Glutamatergic neuron (in vitro differentiated cells): ENCODE measurements around the gene EPB41L5. TPM values are rescaled to one million over a fixed set of nuclear protein-coding genes. Genes with fewer than 3 reads are reported as not detected.
A peak's percentile ranks its signal among the peaks of the same experiment; 100 is the strongest.

Experiments
- DNase-seq: peaks from one replicate; pipeline ENCODE4 v3.0.0; 2022
- H3K27ac Mint-ChIP-seq: one replicate; pipeline ENCODE4 v1.8.0; 2020; ENCODE audit warnings: mild to moderate bottlenecking, mixed read lengths, inconsistent platforms; ENCODE audit not compliant: unreplicated experiment
- H3K27me3 Mint-ChIP-seq: one replicate; pipeline ENCODE4 v1.8.0; 2020; ENCODE audit warnings: mild to moderate bottlenecking, moderate library complexity, mixed read lengths, inconsistent platforms; ENCODE audit not compliant: unreplicated experiment
- H3K36me3 Mint-ChIP-seq: one replicate; pipeline ENCODE4 v1.8.0; 2020; ENCODE audit warnings: mild to moderate bottlenecking, mixed read lengths, inconsistent platforms; ENCODE audit not compliant: unreplicated experiment
- H3K4me1 Mint-ChIP-seq: one replicate; pipeline ENCODE4 v1.8.0; 2020; ENCODE audit warnings: mild to moderate bottlenecking, low read depth, mixed read lengths, inconsistent platforms; ENCODE audit not compliant: unreplicated experiment
- H3K4me3 Mint-ChIP-seq: one replicate; pipeline ENCODE4 v1.8.0; 2020; ENCODE audit warnings: mild to moderate bottlenecking, mixed read lengths, inconsistent platforms; ENCODE audit not compliant: unreplicated experiment
- H3K9me3 Mint-ChIP-seq: one replicate; pipeline ENCODE4 v1.8.0; 2020; ENCODE audit warnings: mild to moderate bottlenecking, moderate library complexity, mixed read lengths, inconsistent platforms; ENCODE audit not compliant: unreplicated experiment
- total RNA-seq: library from RNA; stranded (reverse); fragmentation: NEBNext Ultra II Directional; extraction: Animal tissue kit (Norgen Biotek cat#: 25700); gene quantifications from one replicate; pipeline ENCODE4 v1.2.1, GENCODE V29; 2021; ENCODE audit not compliant: unreplicated experiment
- TF ChIP-seq, protein P1 (sequence below): fragments of 200-600 bp; sonication (generic); IDR thresholded peaks from one replicate; pipeline ENCODE4 v1.5.0; 2021; ENCODE audit not compliant: partially characterized antibody, unreplicated experiment

The EPB41L5 gene
- total RNA-seq, 1 donor from 2014 or later, result 71.7 TPM

DNA sequence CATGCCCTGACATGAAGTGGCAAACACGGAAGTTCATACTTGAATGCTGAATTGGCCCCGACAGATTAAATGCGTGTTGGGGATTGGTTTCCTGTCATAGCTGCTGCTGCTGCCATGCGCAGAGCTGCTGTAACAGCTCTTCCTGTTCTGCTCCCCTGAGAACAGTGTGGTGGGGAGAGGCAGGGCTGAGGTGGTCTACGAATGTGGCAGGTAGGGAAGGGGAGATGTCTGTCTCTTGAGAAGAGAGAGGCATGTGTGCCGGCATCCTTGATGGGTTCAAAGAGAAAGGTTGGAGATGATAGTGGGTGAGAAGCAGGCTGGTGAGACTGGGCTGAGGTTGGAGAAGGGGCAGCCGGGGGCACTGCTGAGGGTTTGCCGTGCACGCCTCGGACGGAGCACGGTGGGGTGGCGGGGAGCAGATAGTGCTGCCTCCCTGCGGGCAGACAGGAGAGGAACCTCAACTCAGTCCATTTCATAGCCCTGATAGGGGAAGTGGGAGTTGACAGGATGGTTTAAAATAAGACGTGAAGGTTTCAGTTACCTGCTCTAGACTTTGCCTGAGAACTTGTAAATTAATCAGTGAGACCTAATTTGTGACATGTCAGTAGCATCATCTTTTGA lies 164.2 kb downstream of the EPB41L5 start:
- no peak overlapping the region for H3K4me3 Mint-ChIP-seq
- peaks cover 3% of the 10 kb centered on the region for H3K4me1 Mint-ChIP-seq
- no peak for DNase-seq
- no peaks in the 10 kb centered on the region for H3K27me3 Mint-ChIP-seq
- peak overlapping the region; percentile 6 for H3K27ac Mint-ChIP-seq
- no peaks in the 10 kb centered on the region for H3K36me3 Mint-ChIP-seq
- H3K9me3 Mint-ChIP-seq, result no peaks in the 10 kb centered on the region
- TF ChIP-seq, protein P1, sequence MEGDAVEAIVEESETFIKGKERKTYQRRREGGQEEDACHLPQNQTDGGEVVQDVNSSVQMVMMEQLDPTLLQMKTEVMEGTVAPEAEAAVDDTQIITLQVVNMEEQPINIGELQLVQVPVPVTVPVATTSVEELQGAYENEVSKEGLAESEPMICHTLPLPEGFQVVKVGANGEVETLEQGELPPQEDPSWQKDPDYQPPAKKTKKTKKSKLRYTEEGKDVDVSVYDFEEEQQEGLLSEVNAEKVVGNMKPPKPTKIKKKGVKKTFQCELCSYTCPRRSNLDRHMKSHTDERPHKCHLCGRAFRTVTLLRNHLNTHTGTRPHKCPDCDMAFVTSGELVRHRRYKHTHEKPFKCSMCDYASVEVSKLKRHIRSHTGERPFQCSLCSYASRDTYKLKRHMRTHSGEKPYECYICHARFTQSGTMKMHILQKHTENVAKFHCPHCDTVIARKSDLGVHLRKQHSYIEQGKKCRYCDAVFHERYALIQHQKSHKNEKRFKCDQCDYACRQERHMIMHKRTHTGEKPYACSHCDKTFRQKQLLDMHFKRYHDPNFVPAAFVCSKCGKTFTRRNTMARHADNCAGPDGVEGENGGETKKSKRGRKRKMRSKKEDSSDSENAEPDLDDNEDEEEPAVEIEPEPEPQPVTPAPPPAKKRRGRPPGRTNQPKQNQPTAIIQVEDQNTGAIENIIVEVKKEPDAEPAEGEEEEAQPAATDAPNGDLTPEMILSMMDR, result no peak

DNA sequence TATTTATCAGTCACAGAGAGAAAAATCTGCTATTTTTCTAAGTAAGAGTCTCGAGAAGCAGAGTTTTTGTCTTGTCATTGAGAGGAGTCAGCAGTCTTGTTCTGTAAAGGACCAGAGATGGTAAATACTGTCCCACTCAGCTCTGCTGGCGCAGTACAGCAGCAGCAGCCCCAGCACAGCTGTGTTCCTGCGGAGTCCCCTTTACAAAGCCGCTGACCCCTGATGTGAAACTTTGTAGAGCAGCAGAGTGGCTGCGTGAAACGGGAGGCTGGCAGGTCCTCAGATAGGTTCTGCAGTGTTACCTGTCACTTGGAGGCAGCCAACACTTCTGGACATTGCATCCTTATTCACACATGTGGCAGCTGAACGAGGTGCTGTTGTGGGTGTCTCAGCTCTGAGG lies 165.1 kb downstream of the EPB41L5 start:
- Mint-ChIP-seq H3K27ac (no peak overlapping the region), H3K9me3 (no peaks in the 10 kb centered on the region)

DNA sequence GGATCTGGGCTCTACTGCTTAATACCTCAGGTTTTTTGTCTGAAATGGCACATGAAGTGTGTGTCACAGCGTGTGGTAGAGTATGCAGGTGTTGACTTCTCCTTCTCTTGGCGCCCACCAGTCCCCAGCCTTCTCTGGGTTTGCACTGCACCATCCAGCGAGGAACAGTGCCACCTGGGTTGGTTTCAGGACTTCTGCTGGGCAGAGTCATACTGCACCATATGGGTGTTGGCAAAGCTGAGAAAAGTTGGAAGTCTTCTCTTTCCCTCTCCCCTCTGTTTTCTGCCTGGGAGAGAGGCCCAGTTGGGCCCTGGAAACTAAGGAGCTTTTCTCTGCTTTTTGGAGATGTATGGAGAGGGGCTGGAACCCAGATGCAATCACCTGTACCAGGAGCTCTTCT lies 166.5 kb downstream of the EPB41L5 start:
- Mint-ChIP-seq H3K36me3 (no peaks in the 10 kb centered on the region), H3K27me3 (no peaks in the 10 kb centered on the region), H3K27ac (no peak overlapping the region), H3K4me1 (peaks cover 3% of the 10 kb centered on the region), H3K9me3 (no peaks in the 10 kb centered on the region), H3K4me3 (no peak overlapping the region)
- DNase-seq, result no peak
- TF ChIP-seq, protein P1, result no peak

More for the DNA sequence above, 165.1 kb downstream of the EPB41L5 start:
- TF ChIP-seq, protein P1, result no peak
- Mint-ChIP-seq H3K27me3 (no peaks in the 10 kb centered on the region), H3K4me1 (peaks cover 3% of the 10 kb centered on the region), H3K36me3 (no peaks in the 10 kb centered on the region), H3K4me3 (no peak overlapping the region)
- no peak for DNase-seq

DNA sequence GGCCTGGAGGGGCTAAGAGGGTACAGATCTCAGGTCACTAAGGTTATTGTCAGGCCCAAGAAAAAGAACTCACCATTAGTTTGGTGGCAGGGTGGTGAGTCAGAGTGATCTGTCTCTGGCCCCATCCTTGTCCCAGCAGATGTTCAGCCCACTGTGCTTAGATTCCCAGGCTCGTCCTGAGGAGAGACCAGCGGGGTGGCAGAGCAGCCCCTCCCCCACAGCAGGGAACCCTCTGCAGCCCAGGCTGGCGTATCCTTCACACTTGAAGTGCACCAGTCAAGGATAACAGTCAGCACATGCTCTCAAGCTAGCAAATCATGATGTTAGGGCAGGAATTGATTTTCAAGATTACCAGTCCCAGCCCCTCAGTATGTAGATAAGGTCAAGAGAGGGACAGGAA lies 167.2 kb downstream of the EPB41L5 start:
- H3K4me3 Mint-ChIP-seq, result no peak overlapping the region
- DNase-seq, result no peak
- no peaks in the 10 kb centered on the region for H3K27me3 Mint-ChIP-seq
- TF ChIP-seq, protein P1, result no peak
- no peak overlapping the region for H3K27ac Mint-ChIP-seq
- H3K36me3 Mint-ChIP-seq, result peaks cover 4% of the 10 kb centered on the region
- H3K9me3 Mint-ChIP-seq, result peaks cover under 1% of the 10 kb centered on the region
- no peaks in the 10 kb centered on the region for H3K4me1 Mint-ChIP-seq

DNA sequence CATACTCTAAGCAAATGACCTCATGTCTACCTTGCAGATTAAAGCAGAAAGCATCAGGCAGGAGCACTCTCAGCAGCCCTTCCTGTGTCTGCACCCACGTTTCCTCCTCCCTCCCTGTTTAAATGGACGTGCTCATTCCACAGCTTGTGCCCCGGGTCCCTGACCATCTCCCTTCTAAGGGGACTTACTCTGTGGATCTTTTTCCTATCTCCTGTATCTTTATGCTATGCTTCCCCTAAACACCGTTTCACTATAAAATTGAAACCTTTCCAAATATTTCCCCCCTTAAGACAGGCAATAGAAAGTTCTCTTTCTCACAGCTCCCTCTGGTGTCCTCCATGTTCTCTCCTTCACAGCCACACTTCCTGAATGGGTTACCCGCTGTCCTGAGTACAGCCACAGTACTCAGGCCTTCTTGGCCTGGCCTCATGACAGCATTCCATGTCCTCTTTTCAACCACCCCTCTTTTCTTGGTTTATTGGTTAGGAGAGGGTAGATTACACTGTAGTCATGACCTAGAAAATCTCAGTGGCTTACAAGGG lies 169.2 kb downstream of the EPB41L5 start:
- Mint-ChIP-seq H3K4me1 (no peaks in the 10 kb centered on the region), H3K27me3 (peaks cover 4% of the 10 kb centered on the region), H3K4me3 (no peak overlapping the region), H3K36me3 (peaks cover 10% of the 10 kb centered on the region), H3K27ac (no peak overlapping the region), H3K9me3 (peaks cover 2% of the 10 kb centered on the region)
- TF ChIP-seq, protein P1, result no peak
- no peak for DNase-seq
